Fibroblast of the aortic adventitia (primary cell): ENCODE results near the gene ZNG1C. TPM values are rescaled to one million over a fixed set of nuclear protein-coding genes. Genes with fewer than 3 reads are reported as not detected.
"Not testable (repeated sequence)": the region's sequence is repeated elsewhere in the genome, so short reads cannot be mapped to it uniquely, and the experiment has no call there.

Source experiments
- DNase-seq: peaks from one replicate; pipeline ENCODE4 v3.0.0-alpha.2; 2010; ENCODE audit warnings: low read depth
- H3K4me3 ChIP-seq: 2 replicates; pipeline ENCODE4 v1.5.1; 2011; ENCODE audit warnings: low read depth, mild to moderate bottlenecking, control low read depth, low read length, moderate library complexity
- total RNA-seq: library from RNA; depleted of rRNA; stranded (reverse); fragments of >200 nt; gene quantifications from 2 replicates; pipeline ENCODE4 v1.2.3, GENCODE V29; 2012; ENCODE audit warnings: low replicate concordance

Gene ZNG1C
- total RNA-seq: 21.0 and 38.3 TPM in 2 replicates

GRCh38 chr9:68241683-68242082, at the start of gene ZNG1C:
ZNG1C (plus strand) TSS chr9:68241983; CDS start chr9:68242032, 49 bp downstream.
- H3K4me3 ChIP-seq, DNase-seq: not testable (repeated sequence)

GRCh38 chr9:68242437-68242836, 654 bp downstream of the ZNG1C start:
- H3K4me3 ChIP-seq, DNase-seq: not testable (repeated sequence)

DNA sequence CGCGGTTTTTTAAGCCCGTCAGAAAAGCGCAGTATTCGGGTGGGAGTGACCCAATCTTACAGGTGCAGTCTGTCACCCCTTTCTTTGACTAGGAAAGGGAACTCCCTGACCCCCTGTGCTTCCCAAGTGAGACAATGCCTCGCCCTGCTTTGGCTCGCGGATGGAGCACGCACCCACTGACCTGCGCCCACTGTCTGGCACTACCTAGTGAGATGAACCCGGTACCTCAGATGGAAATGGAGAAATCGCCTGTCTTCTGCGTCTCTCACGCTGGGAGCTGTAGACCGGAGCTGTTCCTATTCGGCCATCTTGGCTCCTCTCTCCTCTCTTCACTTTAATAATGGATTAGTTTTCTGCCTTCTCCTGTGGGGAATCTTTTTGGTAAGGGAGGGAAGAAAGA, 39.3 kb downstream of the ZNG1C start:
- not testable (repeated sequence) for DNase-seq, H3K4me3 ChIP-seq

DNA sequence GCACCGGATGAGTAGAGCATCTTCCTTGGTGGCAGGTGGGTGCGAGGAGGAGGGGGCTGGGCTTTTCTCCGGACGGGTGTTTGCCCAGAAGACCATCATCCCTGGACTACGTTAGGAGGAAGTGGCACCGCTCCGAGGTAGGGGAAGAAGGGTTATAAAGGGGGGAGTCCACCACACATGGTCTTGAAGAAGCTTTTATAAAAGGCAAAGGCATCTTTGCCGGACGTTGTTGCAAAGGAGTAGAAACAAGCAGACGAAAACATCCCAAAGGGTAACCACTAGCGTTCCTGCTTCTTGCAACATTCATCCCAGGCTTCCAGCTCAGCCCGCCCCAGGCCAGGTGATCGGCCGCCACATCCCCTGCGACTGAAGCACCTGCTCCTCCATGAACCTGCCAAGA, 60.8 kb downstream of the ZNG1C start, which contains the start of gene FOXD4L3:
Gene FOXD4L3 (plus strand): TSS at position 301 of the 400 bp plus-strand sequence. CDS start 85 bp downstream, at position 386.
- DNase-seq, H3K4me3 ChIP-seq: not testable (repeated sequence)

DNA sequence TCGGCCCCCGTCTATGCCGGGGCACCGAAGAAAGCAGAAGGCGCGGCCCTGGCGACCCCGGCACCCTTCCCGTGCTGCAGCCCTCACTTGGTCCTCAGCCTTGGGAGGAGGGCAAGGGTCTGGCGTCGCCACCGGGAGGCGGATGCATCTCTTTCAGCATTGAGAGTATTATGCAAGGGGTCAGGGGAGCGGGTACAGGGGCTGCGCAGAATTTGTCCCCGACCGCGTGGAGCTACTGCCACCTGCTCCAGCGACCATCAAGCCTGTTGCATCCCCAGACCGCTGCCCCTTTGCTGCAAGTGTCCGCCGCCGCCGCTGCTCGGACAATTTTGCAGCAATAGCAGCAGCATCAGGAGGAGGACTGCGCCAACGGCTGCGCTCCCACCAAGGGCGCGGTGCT, 62.0 kb downstream of the ZNG1C start:
- H3K4me3 ChIP-seq, DNase-seq: not testable (repeated sequence)

- DNase-seq, H3K4me3 ChIP-seq: not testable (repeated sequence)
These were observed 62.4 kb downstream of the ZNG1C start for GRCh38 chr9:68304212-68304611.

DNA sequence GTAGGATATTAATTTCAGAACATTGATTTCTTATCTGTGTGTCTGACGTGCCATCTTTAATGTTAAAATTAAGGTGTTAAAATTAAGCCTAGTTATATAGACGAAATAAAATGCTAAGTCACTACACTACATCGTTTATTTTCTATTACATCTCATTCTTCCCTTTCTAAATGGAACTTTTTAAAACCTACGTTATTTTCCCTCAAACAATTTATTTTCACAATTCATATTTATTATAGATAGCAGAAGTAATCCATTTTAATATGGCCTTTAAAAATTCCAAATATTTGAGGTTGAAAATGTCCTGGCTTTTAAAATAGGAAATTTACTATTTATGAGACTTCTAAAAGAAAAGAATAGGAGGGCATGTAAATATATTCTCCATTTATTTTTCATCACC, 63.0 kb downstream of the ZNG1C start:
- not testable (repeated sequence) for H3K4me3 ChIP-seq, DNase-seq

GRCh38 chr9:68305680-68306285, 64.0 kb downstream of the ZNG1C start:
- not testable (repeated sequence) for DNase-seq, H3K4me3 ChIP-seq

DNA sequence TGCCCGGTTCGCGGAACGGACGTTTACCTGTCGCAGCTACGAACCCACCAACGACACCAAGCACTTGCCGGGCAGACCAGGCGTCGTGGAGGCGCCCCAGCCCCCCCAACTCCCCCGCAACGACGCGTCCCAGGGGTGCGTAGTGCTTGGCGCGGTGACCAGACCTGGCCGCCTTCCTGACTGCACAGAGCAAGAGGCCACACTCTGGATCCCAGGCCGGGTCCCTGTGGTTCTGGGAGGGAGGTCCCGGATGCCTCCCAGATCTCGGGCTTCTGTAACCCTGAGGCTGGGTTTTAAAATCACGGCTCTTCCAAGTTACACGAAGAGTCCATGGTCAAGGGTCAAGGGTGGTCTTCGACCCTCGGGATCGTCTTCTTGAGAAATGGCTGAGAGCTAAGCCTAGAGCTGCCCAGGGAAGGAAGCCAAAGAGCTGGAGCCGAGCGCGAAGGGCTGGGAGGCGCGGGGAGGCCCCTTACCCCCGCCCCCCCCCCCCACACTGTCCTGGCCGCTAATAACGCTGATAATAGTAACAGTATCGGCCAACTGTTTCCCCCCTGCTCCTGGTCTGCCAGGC, 64.7 kb downstream of the ZNG1C start:
- not testable (repeated sequence) for DNase-seq, H3K4me3 ChIP-seq

- not testable (repeated sequence) for DNase-seq, H3K4me3 ChIP-seq
These were observed 65.3 kb downstream of the ZNG1C start for GRCh38 chr9:68307127-68307526.

DNA sequence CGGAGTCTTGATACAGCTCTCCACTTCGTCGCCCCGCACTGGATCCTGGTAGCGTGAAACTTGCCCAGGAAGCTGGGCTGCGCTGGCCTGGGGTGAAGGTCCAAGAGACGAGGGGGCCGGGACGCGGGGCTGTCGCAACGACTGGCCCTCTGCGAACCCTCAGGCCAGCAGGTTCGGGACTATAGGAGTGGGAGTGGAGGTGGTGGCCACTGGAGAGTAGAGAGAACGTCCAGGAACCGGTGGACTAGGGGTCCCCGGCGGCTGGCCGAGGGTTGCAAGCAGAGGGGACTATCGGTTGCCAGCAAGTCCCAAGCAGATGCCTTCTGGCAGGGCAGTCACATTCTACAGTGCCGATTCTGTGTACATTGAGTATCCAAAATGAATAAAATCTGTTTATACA, 65.9 kb downstream of the ZNG1C start:
- DNase-seq, H3K4me3 ChIP-seq: not testable (repeated sequence)

DNA sequence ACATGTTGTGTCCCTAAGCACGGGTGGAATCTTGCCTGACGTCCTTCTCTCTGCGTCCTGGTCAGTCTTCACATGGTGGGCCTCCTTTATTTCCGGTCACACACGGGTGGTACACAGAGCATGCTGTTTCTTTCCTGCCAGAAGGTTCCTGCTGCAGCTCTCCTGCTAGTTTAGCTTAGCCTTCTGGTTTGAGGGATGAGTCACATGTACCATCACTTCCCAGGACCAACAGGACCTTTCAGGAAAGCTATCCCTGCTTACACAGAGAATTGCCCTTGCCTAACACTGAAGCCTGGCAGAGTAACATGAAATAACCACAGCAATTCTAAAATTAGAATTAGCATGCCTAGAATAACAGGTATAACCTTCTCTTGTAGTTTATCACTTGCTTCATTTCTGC, 69.4 kb downstream of the ZNG1C start:
- H3K4me3 ChIP-seq, DNase-seq: not testable (repeated sequence)

DNA sequence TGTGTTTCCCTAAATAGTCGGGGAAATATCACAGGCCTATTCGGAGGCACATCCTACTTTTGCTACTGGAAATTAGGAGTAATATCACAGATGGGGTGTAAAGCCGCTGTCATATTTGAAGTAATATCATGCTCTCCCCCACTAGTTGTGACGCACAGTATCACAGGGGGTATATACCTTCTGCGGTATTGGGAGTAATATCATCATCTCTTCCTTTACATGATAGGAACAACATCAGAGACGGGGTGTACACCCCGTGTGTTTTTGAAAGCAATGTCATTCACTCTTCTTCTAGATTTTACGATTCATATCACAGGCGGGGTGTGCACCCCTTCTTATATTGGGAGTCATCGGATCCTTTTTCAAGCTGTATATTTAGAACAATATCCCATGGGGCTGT, 76.4 kb downstream of the ZNG1C start:
- DNase-seq: not testable (repeated sequence)

GRCh38 chr9:68323749-68324148, 82.0 kb downstream of the ZNG1C start:
- not testable (repeated sequence) for H3K4me3 ChIP-seq, DNase-seq

More for the DNA sequence above, 76.4 kb downstream of the ZNG1C start:
- not testable (repeated sequence) for H3K4me3 ChIP-seq

- not testable (repeated sequence) for DNase-seq, H3K4me3 ChIP-seq
These were observed 82.7 kb downstream of the ZNG1C start for GRCh38 chr9:68324518-68324917.

- not testable (repeated sequence) for DNase-seq, H3K4me3 ChIP-seq
These were observed 87.3 kb downstream of the ZNG1C start for GRCh38 chr9:68329106-68329505.

GRCh38 chr9:68330531-68331173, 88.9 kb downstream of the ZNG1C start:
- H3K4me3 ChIP-seq, DNase-seq: not testable (repeated sequence)

- DNase-seq, H3K4me3 ChIP-seq: not testable (repeated sequence)
These were observed 90.3 kb downstream of the ZNG1C start for GRCh38 chr9:68332122-68332521.

DNA sequence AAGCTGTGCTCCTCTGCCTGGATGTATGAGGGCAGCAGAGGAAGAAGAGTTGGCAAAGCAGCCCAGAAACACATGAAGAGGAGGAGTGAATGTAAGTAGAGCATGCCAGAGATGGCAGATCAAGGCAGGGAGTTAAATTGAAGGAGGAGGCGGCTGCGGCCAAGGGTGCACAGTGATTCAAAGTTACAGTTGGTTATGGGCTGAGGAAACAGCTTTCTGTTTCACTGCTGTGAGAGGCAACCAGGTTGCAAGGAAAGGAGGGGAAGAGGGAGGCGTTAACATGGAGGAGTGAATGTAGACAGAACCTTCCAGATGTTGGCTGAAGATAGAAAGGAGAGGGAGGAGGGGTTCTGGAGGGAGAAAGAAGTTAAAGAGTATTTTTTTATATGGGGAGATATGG, 94.2 kb downstream of the ZNG1C start:
- not testable (repeated sequence) for DNase-seq

More for the DNA sequence above, 94.2 kb downstream of the ZNG1C start:
- H3K4me3 ChIP-seq: not testable (repeated sequence)
